Measurements from ENCODE around the gene GPD1.

GPD1 gene

DNA sequence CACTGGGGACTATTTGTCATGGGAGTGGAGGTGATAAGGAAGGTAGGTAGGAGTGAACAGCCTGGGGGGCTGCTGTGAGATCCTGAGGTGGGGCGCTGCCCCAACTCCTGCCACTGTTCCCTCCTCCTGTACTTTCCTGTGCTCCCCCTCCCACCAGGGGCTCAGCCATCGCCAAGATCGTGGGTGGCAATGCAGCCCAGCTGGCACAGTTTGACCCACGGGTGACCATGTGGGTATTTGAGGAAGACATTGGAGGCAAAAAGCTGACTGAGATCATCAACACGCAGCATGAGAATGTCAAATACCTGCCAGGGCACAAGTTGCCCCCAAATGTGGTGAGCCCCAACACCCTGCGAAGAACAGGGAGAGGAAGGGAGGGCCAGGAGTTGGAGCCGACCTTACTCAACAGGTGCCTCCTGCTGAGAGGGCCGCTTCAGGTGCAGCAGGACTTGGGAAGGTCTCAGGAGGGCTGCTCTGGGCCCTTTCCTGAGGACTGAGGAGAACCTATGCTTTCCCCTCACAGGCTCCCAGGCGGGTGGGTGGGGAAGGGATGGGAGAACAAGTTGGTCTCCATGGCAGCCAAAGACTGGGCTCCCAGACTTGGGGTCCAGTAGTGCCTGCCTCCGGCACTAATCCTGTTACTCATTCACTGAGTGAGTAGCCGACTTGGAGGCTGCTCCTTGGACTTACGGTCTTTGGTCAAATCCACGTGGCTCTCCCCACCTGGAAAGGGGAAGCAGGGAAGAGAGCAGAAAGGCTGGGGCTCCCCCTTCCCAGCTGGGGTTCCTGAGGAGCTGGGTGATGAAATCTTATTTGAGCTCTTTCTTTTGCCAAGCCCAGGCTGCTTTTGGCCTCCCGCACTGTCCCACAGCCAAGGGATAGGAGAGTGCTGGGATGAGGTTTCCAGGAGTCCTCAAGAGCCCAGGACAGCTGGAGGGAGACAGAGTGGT lies 884 bp downstream of the GPD1 start:
- TF ChIP-seq CTCF (conservative IDR thresholded peaks at IDR 0.05; ENCODE audit: low read length), result no peak
- TF ChIP-seq EZH2phosphoT487 (IDR thresholded peaks at IDR 0.05; ENCODE audit: borderline replicate concordance), result no peak
- no peak overlapping the region for H3K4me2 ChIP-seq (ENCODE audit: low read depth, low read length, poor library complexity, severe bottlenecking)
- H4K20me1 ChIP-seq (ENCODE audit: insufficient read depth, low read length, poor library complexity, severe bottlenecking), result no peaks in the 10 kb centered on the region
- H3K4me1 ChIP-seq (ENCODE audit: insufficient read depth, low read length, poor library complexity, severe bottlenecking), result no peaks in the 10 kb centered on the region
- no peaks in the 10 kb centered on the region for H3K9me3 ChIP-seq (ENCODE audit: insufficient read depth, low read depth, low read length)
- H3K36me3 ChIP-seq (ENCODE audit: insufficient read depth, low read length), result peaks cover 15% of the 10 kb centered on the region; the same call in 1 of the 2 replicates
- H3F3A ChIP-seq (ENCODE audit: low read depth), result no peaks in the 10 kb centered on the region
- no peak overlapping the region for H3K9ac ChIP-seq (ENCODE audit: low read depth, low read length, poor library complexity, severe bottlenecking)
- H2AFZ ChIP-seq (ENCODE audit: low read length), result no peak overlapping the region
- H3K9me2 ChIP-seq (replicated peaks; ENCODE audit: low read depth, low read length), result no peaks in the 10 kb centered on the region
- H3K79me2 ChIP-seq (ENCODE audit: insufficient read depth, low read length), result no peaks in the 10 kb centered on the region
- no peaks in the 10 kb centered on the region for H3K27me3 ChIP-seq (ENCODE audit: insufficient read depth, low read length, poor library complexity, severe bottlenecking)
- H3K4me3 ChIP-seq (ENCODE audit: low read length, poor library complexity, severe bottlenecking), result no peak overlapping the region

- H3F3A ChIP-seq (ENCODE audit: low read depth), result no peaks in the 10 kb centered on the region
- peaks cover 5% of the 10 kb centered on the region; the same call in 1 of the 2 replicates for H3K36me3 ChIP-seq (ENCODE audit: insufficient read depth, low read length)
- H4K20me1 ChIP-seq (ENCODE audit: insufficient read depth, low read length, poor library complexity, severe bottlenecking), result no peaks in the 10 kb centered on the region
- H3K4me2 ChIP-seq (ENCODE audit: low read depth, low read length, poor library complexity, severe bottlenecking), result no peak overlapping the region
- no peak overlapping the region for H3K4me3 ChIP-seq (ENCODE audit: low read length, poor library complexity, severe bottlenecking)
- TF ChIP-seq EZH2phosphoT487 (IDR thresholded peaks at IDR 0.05; ENCODE audit: borderline replicate concordance) (no peak), CTCF (conservative IDR thresholded peaks at IDR 0.05; ENCODE audit: low read length) (no peak)
- H3K9me2 ChIP-seq (replicated peaks; ENCODE audit: low read depth, low read length), result no peaks in the 10 kb centered on the region
- no peaks in the 10 kb centered on the region for H3K27me3 ChIP-seq (ENCODE audit: insufficient read depth, low read length, poor library complexity, severe bottlenecking)
- H3K9ac ChIP-seq (ENCODE audit: low read depth, low read length, poor library complexity, severe bottlenecking), result no peak overlapping the region
- peaks cover 10% of the 10 kb centered on the region for H3K4me1 ChIP-seq (ENCODE audit: insufficient read depth, low read length, poor library complexity, severe bottlenecking)
- no peaks in the 10 kb centered on the region for H3K9me3 ChIP-seq (ENCODE audit: insufficient read depth, low read depth, low read length)
- no peak overlapping the region for H2AFZ ChIP-seq (ENCODE audit: low read length)
- no peaks in the 10 kb centered on the region for H3K79me2 ChIP-seq (ENCODE audit: insufficient read depth, low read length)
Observed at GRCh38 chr12:50105913-50106450, 2.2 kb downstream of the GPD1 start.

GRCh38 chr12:50106907-50107306 lies 3.1 kb downstream of the GPD1 start:
- no peaks in the 10 kb centered on the region for H3K36me3 ChIP-seq (ENCODE audit: insufficient read depth, low read length)
- no peak overlapping the region for H3K4me3 ChIP-seq (ENCODE audit: low read length, poor library complexity, severe bottlenecking)
- no peaks in the 10 kb centered on the region for H4K20me1 ChIP-seq (ENCODE audit: insufficient read depth, low read length, poor library complexity, severe bottlenecking)
- TF ChIP-seq EZH2phosphoT487 (IDR thresholded peaks at IDR 0.05; ENCODE audit: borderline replicate concordance) (no peak), CTCF (conservative IDR thresholded peaks at IDR 0.05; ENCODE audit: low read length) (no peak)
- no peak overlapping the region for H3K4me2 ChIP-seq (ENCODE audit: low read depth, low read length, poor library complexity, severe bottlenecking)
- no peak overlapping the region for H2AFZ ChIP-seq (ENCODE audit: low read length)
- no peak overlapping the region for H3K9ac ChIP-seq (ENCODE audit: low read depth, low read length, poor library complexity, severe bottlenecking)
- no peaks in the 10 kb centered on the region for H3K27me3 ChIP-seq (ENCODE audit: insufficient read depth, low read length, poor library complexity, severe bottlenecking)
- H3K9me3 ChIP-seq (ENCODE audit: insufficient read depth, low read depth, low read length), result no peaks in the 10 kb centered on the region
- H3K4me1 ChIP-seq (ENCODE audit: insufficient read depth, low read length, poor library complexity, severe bottlenecking), result peaks cover 12% of the 10 kb centered on the region
- no peaks in the 10 kb centered on the region for H3F3A ChIP-seq (ENCODE audit: low read depth)
- H3K79me2 ChIP-seq (ENCODE audit: insufficient read depth, low read length), result no peaks in the 10 kb centered on the region
- no peaks in the 10 kb centered on the region for H3K9me2 ChIP-seq (replicated peaks; ENCODE audit: low read depth, low read length)

All from Loucy (cell line).